Stimulated activated memory B cell treated with anti-CD40 and anti-IgM and Interleukin-4, amounts not matched to agents 10 μg/mL and 1 μg/mL and 100 μg/mL, for 72 hours (primary cell): ENCODE data around the gene DNAAF3.
"Not testable (repeated sequence)": the region's sequence is repeated elsewhere in the genome, so short reads cannot be mapped to it uniquely, and the experiment has no call there.

Experiments
- ATAC-seq: fragments of 150-1000 bp; cut with Tn5 transposase; 2 replicates; pipeline ENCODE4 v1.10.0; 2021
- H3K27ac Mint-ChIP-seq: one replicate; pipeline ENCODE4 v1.8.0; 2022; ENCODE audit warnings: mild to moderate bottlenecking, mixed read lengths
- H3K27me3 Mint-ChIP-seq: one replicate; pipeline ENCODE4 v1.8.0; 2022; ENCODE audit warnings: mixed read lengths
- H3K36me3 Mint-ChIP-seq: one replicate; pipeline ENCODE4 v1.8.0; 2022; ENCODE audit warnings: mixed read lengths
- H3K4me1 Mint-ChIP-seq: one replicate; pipeline ENCODE4 v1.8.0; 2022; ENCODE audit warnings: mixed read lengths
- H3K4me3 Mint-ChIP-seq: one replicate; pipeline ENCODE4 v1.8.0; 2022; ENCODE audit warnings: mild to moderate bottlenecking, moderate library complexity, mixed read lengths
- H3K9me3 Mint-ChIP-seq: one replicate; pipeline ENCODE4 v1.8.0; 2022; ENCODE audit warnings: mixed read lengths

DNAAF3 gene

GRCh38 chr19:55165952-55166529 is 372 bp downstream of the DNAAF3 start:
- H3K4me3 Mint-ChIP-seq = peak overlapping the region; percentile 59
- peaks cover 11% of the 10 kb centered on the region for H3K4me1 Mint-ChIP-seq
- H3K27ac Mint-ChIP-seq = peak overlapping the region; percentile 8
- peaks cover 8% of the 10 kb centered on the region for H3K9me3 Mint-ChIP-seq
- no peaks in the 10 kb centered on the region for H3K36me3 Mint-ChIP-seq
- peak; percentile 52 for ATAC-seq
- H3K27me3 Mint-ChIP-seq = peaks cover 59% of the 10 kb centered on the region

GRCh38 chr19:55161571-55162322 is 4.7 kb downstream of the DNAAF3 start:
- Mint-ChIP-seq H3K4me1 (peaks cover 15% of the 10 kb centered on the region), H3K4me3 (no peak overlapping the region), H3K36me3 (no peaks in the 10 kb centered on the region), H3K9me3 (peaks cover 4% of the 10 kb centered on the region), H3K27me3 (peaks cover 60% of the 10 kb centered on the region), H3K27ac (no peak overlapping the region)
- no peak for ATAC-seq

GRCh38 chr19:55160986-55161365 is 5.4 kb downstream of the DNAAF3 start:
- H3K27ac Mint-ChIP-seq = no peak overlapping the region
- peaks cover 14% of the 10 kb centered on the region for H3K4me1 Mint-ChIP-seq
- peaks cover 60% of the 10 kb centered on the region for H3K27me3 Mint-ChIP-seq
- no peaks in the 10 kb centered on the region for H3K9me3 Mint-ChIP-seq
- peak; percentile 15 for ATAC-seq
- H3K36me3 Mint-ChIP-seq = no peaks in the 10 kb centered on the region
- no peak overlapping the region for H3K4me3 Mint-ChIP-seq

GRCh38 chr19:55160128-55160985 is 6.1 kb downstream of the DNAAF3 start:
- peak; percentile 80 for ATAC-seq
- H3K4me3 Mint-ChIP-seq = no peak overlapping the region
- H3K27ac Mint-ChIP-seq = no peak overlapping the region
- no peaks in the 10 kb centered on the region for H3K9me3 Mint-ChIP-seq
- no peaks in the 10 kb centered on the region for H3K36me3 Mint-ChIP-seq
- H3K4me1 Mint-ChIP-seq = peaks cover 14% of the 10 kb centered on the region
- peaks cover 55% of the 10 kb centered on the region for H3K27me3 Mint-ChIP-seq

GRCh38 chr19:55158848-55159749 is 7.3 kb downstream of the DNAAF3 start:
- H3K27me3 Mint-ChIP-seq = peaks cover 58% of the 10 kb centered on the region
- no peak for ATAC-seq
- no peak overlapping the region for H3K27ac Mint-ChIP-seq
- H3K4me1 Mint-ChIP-seq = peaks cover 15% of the 10 kb centered on the region
- H3K4me3 Mint-ChIP-seq = no peak overlapping the region
- no peaks in the 10 kb centered on the region for H3K36me3 Mint-ChIP-seq
- no peaks in the 10 kb centered on the region for H3K9me3 Mint-ChIP-seq

GRCh38 chr19:55158423-55158822 is 8.0 kb downstream of the DNAAF3 start:
- Mint-ChIP-seq H3K27ac (no peak overlapping the region), H3K9me3 (no peaks in the 10 kb centered on the region), H3K27me3 (peaks cover 60% of the 10 kb centered on the region), H3K4me3 (no peak overlapping the region), H3K36me3 (no peaks in the 10 kb centered on the region), H3K4me1 (peaks cover 22% of the 10 kb centered on the region)
- no peak for ATAC-seq

- Mint-ChIP-seq H3K27me3 (peaks cover 60% of the 10 kb centered on the region), H3K9me3 (peaks cover 1% of the 10 kb centered on the region), H3K27ac (no peak within 1 kb of the TSS)
These were observed 9.1 kb downstream of the DNAAF3 start, which contains the start of gene TNNI3 for GRCh38 chr19:55157064-55157908. Gene TNNI3, minus strand, starts transcription at chr19:55157732. Its CDS starts 143 bp downstream, at chr19:55157589.

GRCh38 chr19:55156202-55157063 is 10.0 kb downstream of the DNAAF3 start:
- Mint-ChIP-seq H3K9me3 (peaks cover 7% of the 10 kb centered on the region), H3K4me3 (no peak overlapping the region), H3K27me3 (peaks cover 60% of the 10 kb centered on the region), H3K36me3 (no peaks in the 10 kb centered on the region), H3K27ac (no peak overlapping the region), H3K4me1 (peaks cover 30% of the 10 kb centered on the region)
- no peak for ATAC-seq

More at GRCh38 chr19:55157064-55157908, 9.1 kb downstream of the DNAAF3 start, which contains the start of gene TNNI3:
- Mint-ChIP-seq H3K36me3 (no peaks in the 10 kb centered on the region), H3K4me1 (peaks cover 23% of the 10 kb centered on the region), H3K4me3 (no peak within 1 kb of the TSS)
- ATAC-seq = no peak

GRCh38 chr19:55155784-55156183 is 10.6 kb downstream of the DNAAF3 start:
- H3K27ac Mint-ChIP-seq, H3K4me3 Mint-ChIP-seq, H3K36me3 Mint-ChIP-seq, ATAC-seq, H3K9me3 Mint-ChIP-seq: not testable (repeated sequence)
- Mint-ChIP-seq H3K27me3 (peaks cover 60% of the 10 kb centered on the region), H3K4me1 (peaks cover 30% of the 10 kb centered on the region)

GRCh38 chr19:55153652-55154264 is 12.7 kb downstream of the DNAAF3 start:
- H3K9me3 Mint-ChIP-seq = peaks cover 7% of the 10 kb centered on the region
- H3K4me1 Mint-ChIP-seq = peaks cover 22% of the 10 kb centered on the region
- H3K27ac Mint-ChIP-seq = no peak overlapping the region
- no peaks in the 10 kb centered on the region for H3K36me3 Mint-ChIP-seq
- no peak overlapping the region for H3K4me3 Mint-ChIP-seq
- H3K27me3 Mint-ChIP-seq = peaks cover 60% of the 10 kb centered on the region
- ATAC-seq = no peak

- Mint-ChIP-seq H3K4me3 (no peak overlapping the region), H3K27me3 (peaks cover 55% of the 10 kb centered on the region)
These were observed 14.4 kb downstream of the DNAAF3 start for GRCh38 chr19:55152017-55152416.

GRCh38 chr19:55149078-55150003 is 17.1 kb downstream of the DNAAF3 start, which contains the start of gene TNNT1:
Gene TNNT1, minus strand, starts transcription at chr19:55149206. Its CDS starts 2,049 bp downstream, at chr19:55147157.
- no peak for ATAC-seq
- H3K27ac Mint-ChIP-seq = no peak within 1 kb of the TSS
- H3K27me3 Mint-ChIP-seq = peaks cover 59% of the 10 kb centered on the region
- peaks cover 7% of the 10 kb centered on the region for H3K9me3 Mint-ChIP-seq
- no peak within 1 kb of the TSS for H3K4me3 Mint-ChIP-seq
- peaks cover 33% of the 10 kb centered on the region for H3K4me1 Mint-ChIP-seq
- no peaks in the 10 kb centered on the region for H3K36me3 Mint-ChIP-seq

More at GRCh38 chr19:55152017-55152416, 14.4 kb downstream of the DNAAF3 start:
- ATAC-seq = no peak
- Mint-ChIP-seq H3K4me1 (peaks cover 22% of the 10 kb centered on the region), H3K9me3 (peaks cover 7% of the 10 kb centered on the region), H3K27ac (peak overlapping the region; percentile 4), H3K36me3 (no peaks in the 10 kb centered on the region)
